HepG2 (cell line): ENCODE data around the gene PTRH2. TPM values are rescaled to one million over a fixed set of nuclear protein-coding genes. Genes with fewer than 3 reads are reported as not detected.

ENCODE experiments used
- BRD4 ChIP-seq: sonication (generic); formaldehyde crosslinking; IDR thresholded peaks from 2 replicates; pipeline ENCODE4 v1.4.0; 2020; ENCODE audit warnings: missing genetic modification reagents
- CEBPG ChIP-seq: IDR thresholded peaks from 2 replicates; pipeline ENCODE4 v1.6.1; 2016
- CSRNP1 ChIP-seq: sonication (generic); formaldehyde crosslinking; IDR thresholded peaks from 2 replicates; pipeline ENCODE4 v1.8.1; 2023; ENCODE audit warnings: mild to moderate bottlenecking, missing genetic modification reagents
- GPBP1L1 ChIP-seq: sonication (generic); formaldehyde crosslinking; IDR thresholded peaks from 2 replicates; pipeline ENCODE4 v1.5.0; 2020; ENCODE audit warnings: mild to moderate bottlenecking, missing genetic modification reagents
- HBP1 ChIP-seq: IDR thresholded peaks from 2 replicates; pipeline ENCODE4 v1.6.1; 2016; ENCODE audit warnings: low read depth, control low read depth
- JDP2 ChIP-seq: sonication (generic); formaldehyde crosslinking; IDR thresholded peaks from 2 replicates; pipeline ENCODE4 v1.8.1; 2022; ENCODE audit warnings: missing genetic modification reagents, borderline replicate concordance
- JUN ChIP-seq: sonication (generic); formaldehyde crosslinking; IDR thresholded peaks from 2 replicates; pipeline ENCODE4 v1.4.0; 2020; ENCODE audit warnings: mild to moderate bottlenecking, missing genetic modification reagents
- JUND ChIP-seq: sonication (generic); formaldehyde crosslinking; IDR thresholded peaks from 2 replicates; pipeline ENCODE4 v1.8.0; 2022; ENCODE audit warnings: mild to moderate bottlenecking, missing genetic modification reagents
- MED13 ChIP-seq: sonication (generic); formaldehyde crosslinking; IDR thresholded peaks from 2 replicates; pipeline ENCODE4 v1.5.0; 2020; ENCODE audit warnings: missing genetic modification reagents
- NPAS2 ChIP-seq: sonication (generic); formaldehyde crosslinking; IDR thresholded peaks from 2 replicates; pipeline ENCODE4 v1.8.0; 2022; ENCODE audit warnings: mild to moderate bottlenecking, missing genetic modification reagents, borderline replicate concordance
- POLR2A ChIP-seq, 2 experiments: IDR thresholded peaks; 2 replicates each; pipeline ENCODE4 v1.6.1; 2011; ENCODE audit warnings: low read depth in 2 of 2, low read length in 2 of 2, mild to moderate bottlenecking in 1 of 2, moderate library complexity in 1 of 2; ENCODE audit not compliant: insufficient read depth in 1 of 2
- YEATS2 ChIP-seq: sonication (generic); formaldehyde crosslinking; IDR thresholded peaks from 2 replicates; pipeline ENCODE4 v1.4.0; 2020; ENCODE audit warnings: missing genetic modification reagents, borderline replicate concordance
- ZBTB2 ChIP-seq: sonication (generic); formaldehyde crosslinking; IDR thresholded peaks from 2 replicates; pipeline ENCODE4 v1.8.0; 2022; ENCODE audit warnings: low read depth, missing genetic modification reagents
- ZBTB3 ChIP-seq: sonication (generic); formaldehyde crosslinking; IDR thresholded peaks from 2 replicates; pipeline ENCODE4 v1.4.0; 2020; ENCODE audit warnings: low read depth, mild to moderate bottlenecking, moderate library complexity, missing genetic modification reagents, borderline replicate concordance
- ZMAT3 ChIP-seq: sonication (generic); formaldehyde crosslinking; conservative IDR thresholded peaks from 2 replicates; pipeline ENCODE4 v1.7.0; 2021; ENCODE audit warnings: missing genetic modification reagents
- ZNF280D ChIP-seq: sonication (generic); formaldehyde crosslinking; IDR thresholded peaks from 2 replicates; pipeline ENCODE4 v1.5.1; 2020; ENCODE audit warnings: mild to moderate bottlenecking, missing genetic modification reagents
- ZNF496 ChIP-seq: sonication (generic); formaldehyde crosslinking; IDR thresholded peaks from 2 replicates; pipeline ENCODE4 v1.8.1; 2023; ENCODE audit warnings: mild to moderate bottlenecking, moderate library complexity, missing genetic modification reagents; ENCODE audit not compliant: insufficient replicate concordance
- ZNF530 ChIP-seq: sonication (generic); formaldehyde crosslinking; IDR thresholded peaks from 2 replicates; pipeline ENCODE4 v1.5.0; 2020; ENCODE audit warnings: low read depth, mild to moderate bottlenecking, missing genetic modification reagents
- ZNF550 ChIP-seq: sonication (generic); formaldehyde crosslinking; IDR thresholded peaks from 2 replicates; pipeline ENCODE4 v1.4.0; 2020; ENCODE audit warnings: mild to moderate bottlenecking, missing genetic modification reagents, borderline replicate concordance
- ZNF558 ChIP-seq: sonication (generic); formaldehyde crosslinking; IDR thresholded peaks from 2 replicates; pipeline ENCODE4 v1.9.0; 2022; ENCODE audit warnings: mild to moderate bottlenecking, missing genetic modification reagents, borderline replicate concordance
- polyA plus RNA-seq, 8 experiments: library from polyadenylated mRNA; depleted of rRNA in 3 of 8; stranded (reverse) in 7 of 8; unstranded in 1 of 8; fragments of >200 nt; fragmentation: Illumina TruSeq in 4 of 8; extraction: Trizol in 4 of 8; gene quantifications; 2 replicates each; pipeline versions ENCODE4 v1.2.1 to v1.2.3, GENCODE V29; 2011 to 2016; ENCODE audit warnings: low read depth in 4 of 8, missing spikeins in 1 of 8, mixed read lengths in 1 of 8; ENCODE audit not compliant: insufficient read depth in 1 of 8
- total RNA-seq, 5 experiments: library from RNA; depleted of rRNA; stranded (reverse); fragments of >200 nt; fragmentation: Illumina TruSeq; extraction: Trizol; gene quantifications; 2 replicates each; pipeline ENCODE4 v1.2.3, GENCODE V29; 2016; ENCODE audit warnings: low read depth in 1 of 5

Gene PTRH2
- total and polyA plus RNA-seq, 2 of the 13 experiments (the other 11 are each of a cell fraction or from before 2014, with no cell fraction given): 67.7 to 83.3 TPM

- no peak for TF ChIP-seq ZNF558 (CRISPR knock-in tag)
- peak; percentile 77; the same call in 1 of the 2 replicates for TF ChIP-seq CEBPG (CRISPR knock-in tag)
- no peak for TF ChIP-seq GPBP1L1 (CRISPR knock-in tag)
- TF ChIP-seq JUN (CRISPR knock-in tag): peak; percentile 66
- peak; percentile 91 for TF ChIP-seq HBP1 (CRISPR knock-in tag)
- TF ChIP-seq POLR2A (IDR thresholded peaks at IDR 0.05; ENCODE audit: insufficient read depth in 1 of 2, low read depth in 2 of 2, low read length in 2 of 2): peak; percentile 91 to 99
- TF ChIP-seq ZBTB2 (CRISPR knock-in tag): peak; percentile 85
- peak; percentile 25 for TF ChIP-seq CSRNP1 (CRISPR knock-in tag)
- TF ChIP-seq MED13 (CRISPR knock-in tag): 0 out of 2 replicates have a peak, but pooled peaks have one; percentile 80
- TF ChIP-seq BRD4 (CRISPR knock-in tag): 0 out of 2 replicates have a peak, but pooled peaks have one; percentile 26
- TF ChIP-seq ZNF550 (CRISPR knock-in tag): no peak
- peak; percentile 98 for TF ChIP-seq YEATS2
- TF ChIP-seq JDP2 (CRISPR knock-in tag): no peak
- TF ChIP-seq NPAS2: no peak
- peak; percentile 84; the same call in 1 of the 2 replicates for TF ChIP-seq ZMAT3 (CRISPR knock-in tag)
- peak; percentile 55; the same call in 1 of the 2 replicates for TF ChIP-seq JUND (CRISPR knock-in tag)
- no peak for TF ChIP-seq ZNF496 (CRISPR knock-in tag)
- peak; percentile 74; the same call in 1 of the 2 replicates for TF ChIP-seq ZNF280D
- no peak for TF ChIP-seq ZNF530 (CRISPR knock-in tag)
- no peak for TF ChIP-seq ZBTB3 (CRISPR knock-in tag)
Observed at GRCh38 chr17:59707149-59707970, at the start of gene PTRH2, which contains the start of gene VMP1 (continued).
